GM21737 (cell line): ENCODE measurements around the gene HIVEP2.

Experiments used
- ATAC-seq: cut with Tn5 transposase; IDR thresholded peaks from one replicate; pipeline ENCODE4 v1.9.1; 2021; ENCODE audit warnings: mild to moderate bottlenecking, moderate library complexity; ENCODE audit not compliant: unreplicated experiment

Gene HIVEP2

GRCh38 chr6:142867988-142868812 is 76.8 kb downstream of the HIVEP2 start:
- ATAC-seq = peak; percentile 50

GRCh38 chr6:142867355-142867801 is 77.6 kb downstream of the HIVEP2 start:
- ATAC-seq = no peak

- ATAC-seq = no peak
These were observed 81.0 kb downstream of the HIVEP2 start for GRCh38 chr6:142863981-142864380.

GRCh38 chr6:142861711-142862110 is 83.3 kb downstream of the HIVEP2 start:
- no peak for ATAC-seq

GRCh38 chr6:142860498-142860897 is 84.5 kb downstream of the HIVEP2 start:
- no peak for ATAC-seq

GRCh38 chr6:142857796-142858555 is 87.0 kb downstream of the HIVEP2 start:
- peak; percentile 24 for ATAC-seq

GRCh38 chr6:142857233-142857761 is 87.7 kb downstream of the HIVEP2 start:
- peak; percentile 52 for ATAC-seq

- peak; percentile 63 for ATAC-seq
These were observed 88.2 kb downstream of the HIVEP2 start for GRCh38 chr6:142856624-142857232.

- ATAC-seq = peak; percentile 5
These were observed 88.9 kb downstream of the HIVEP2 start for GRCh38 chr6:142855893-142856623.

- ATAC-seq = no peak
These were observed 90.1 kb downstream of the HIVEP2 start for GRCh38 chr6:142854589-142855488.

GRCh38 chr6:142853244-142854180 is 91.5 kb downstream of the HIVEP2 start:
- ATAC-seq = no peak

GRCh38 chr6:142851601-142852000 is 93.4 kb downstream of the HIVEP2 start:
- ATAC-seq = no peak

GRCh38 chr6:142850679-142851423 is 94.1 kb downstream of the HIVEP2 start:
- no peak for ATAC-seq

GRCh38 chr6:142848976-142849375 is 96.0 kb downstream of the HIVEP2 start:
- no peak for ATAC-seq

- no peak for ATAC-seq
These were observed 96.8 kb downstream of the HIVEP2 start for GRCh38 chr6:142848156-142848555.

- ATAC-seq = no peak
These were observed 98.1 kb downstream of the HIVEP2 start for GRCh38 chr6:142846883-142847287.

- ATAC-seq = no peak
These were observed 98.5 kb downstream of the HIVEP2 start for GRCh38 chr6:142846459-142846831.
